H9 (cell line): Measurements from ENCODE around the gene SLC35F2. TPM values are rescaled to one million over a fixed set of nuclear protein-coding genes. Genes with fewer than 3 reads are reported as not detected.

Source experiments
- DNase-seq: peaks from one replicate; pipeline ENCODE4 v3.0.0-alpha.2; 2017
- H2AFZ ChIP-seq: one replicate; pipeline ENCODE4 v1.6.1; 2013; ENCODE audit warnings: mild to moderate bottlenecking, low read length, control low read depth, moderate library complexity
- H2AK5ac ChIP-seq: 2 replicates; pipeline ENCODE4 v1.6.1; 2013; ENCODE audit warnings: low read length, control low read depth, mixed read lengths; ENCODE audit not compliant: insufficient read length
- H2BK120ac ChIP-seq: one replicate; pipeline ENCODE4 v1.6.1; 2013; ENCODE audit warnings: low read depth, mild to moderate bottlenecking, low read length, control low read depth, inconsistent platforms; ENCODE audit not compliant: poor library complexity, severe bottlenecking
- H2BK12ac ChIP-seq: 2 replicates; pipeline ENCODE4 v1.6.1; 2013; ENCODE audit warnings: low read length, control low read depth, mixed read lengths, low read depth; ENCODE audit not compliant: insufficient read length
- H2BK15ac ChIP-seq: 2 replicates; pipeline ENCODE4 v1.6.1; 2013; ENCODE audit warnings: low read depth, low read length, control low read depth
- H2BK20ac ChIP-seq: one replicate; pipeline ENCODE4 v1.6.1; 2013; ENCODE audit warnings: low read depth, mild to moderate bottlenecking, low read length, control low read depth, inconsistent platforms; ENCODE audit not compliant: poor library complexity, severe bottlenecking
- H2BK5ac ChIP-seq: 2 replicates; pipeline ENCODE4 v1.6.1; 2013; ENCODE audit warnings: low read length, control low read depth, mixed read lengths; ENCODE audit not compliant: insufficient read length
- H3K14ac ChIP-seq: 2 replicates; pipeline ENCODE4 v1.6.1; 2013; ENCODE audit warnings: low read length, control low read depth; ENCODE audit not compliant: insufficient read depth
- H3K18ac ChIP-seq: 2 replicates; pipeline ENCODE4 v1.6.1; 2013; ENCODE audit warnings: low read depth, mild to moderate bottlenecking, mixed read lengths, low read length, control low read depth; ENCODE audit not compliant: insufficient read length
- H3K23ac ChIP-seq: 2 replicates; pipeline ENCODE4 v1.6.1; 2013; ENCODE audit warnings: low read length, control low read depth, mixed read lengths, low read depth; ENCODE audit not compliant: insufficient read length
- H3K23me2 ChIP-seq: 2 replicates; pipeline ENCODE4 v1.6.1; 2013; ENCODE audit warnings: low read depth, mild to moderate bottlenecking, mixed read lengths, low read length, control low read depth; ENCODE audit not compliant: insufficient read length, poor library complexity, severe bottlenecking
- H3K27ac ChIP-seq: 2 replicates; pipeline ENCODE4 v1.5.1; 2013; ENCODE audit warnings: low read length, control low read depth, mixed read lengths, low read depth; ENCODE audit not compliant: insufficient read length
- H3K27me3 ChIP-seq: 2 replicates; pipeline ENCODE4 v1.6.1; 2013; ENCODE audit warnings: low read length, control low read depth, inconsistent platforms; ENCODE audit not compliant: insufficient read depth
- H3K4ac ChIP-seq: 2 replicates; pipeline ENCODE4 v1.6.1; 2013; ENCODE audit warnings: low read depth, mild to moderate bottlenecking, control low read depth, inconsistent platforms, low read length, moderate library complexity
- H3K4me1 ChIP-seq: 2 replicates; pipeline ENCODE4 v1.6.1; 2013; ENCODE audit warnings: low read length, control low read depth, inconsistent platforms; ENCODE audit not compliant: insufficient read depth
- H3K4me2 ChIP-seq: 2 replicates; pipeline ENCODE4 v1.6.1; 2013; ENCODE audit warnings: low read length, control low read depth, mixed read lengths; ENCODE audit not compliant: insufficient read length, insufficient read depth
- H3K56ac ChIP-seq: 2 replicates; pipeline ENCODE4 v1.6.1; 2013; ENCODE audit warnings: low read depth, mild to moderate bottlenecking, mixed read lengths, low read length, control low read depth; ENCODE audit not compliant: insufficient read length
- H3K79me1 ChIP-seq: 2 replicates; pipeline ENCODE4 v1.6.1; 2013; ENCODE audit warnings: low read depth, mild to moderate bottlenecking, moderate library complexity, low read length, control low read depth, inconsistent platforms; ENCODE audit not compliant: insufficient read depth, poor library complexity, severe bottlenecking
- H3K79me2 ChIP-seq: 2 replicates; pipeline ENCODE4 v1.6.1; 2013; ENCODE audit warnings: low read length, control low read depth, inconsistent platforms; ENCODE audit not compliant: insufficient read depth
- H3K9ac ChIP-seq: 2 replicates; pipeline ENCODE4 v1.6.1; 2013; ENCODE audit warnings: low read length, control low read depth, mixed read lengths; ENCODE audit not compliant: insufficient read length; ENCODE audit errors: extremely low read depth
- H3K9me3 ChIP-seq: one replicate; pipeline ENCODE4 v1.6.1; 2013; ENCODE audit warnings: low read depth, low read length, inconsistent platforms; ENCODE audit not compliant: control insufficient read depth
- H3T11ph ChIP-seq: one replicate; pipeline ENCODE4 v1.6.1; 2013; ENCODE audit warnings: mild to moderate bottlenecking, low read length, control low read depth, inconsistent platforms
- H4K20me1 ChIP-seq: one replicate; pipeline ENCODE4 v1.6.1; 2013; ENCODE audit not compliant: control insufficient read depth, insufficient read length, insufficient read depth
- H4K5ac ChIP-seq: 2 replicates; pipeline ENCODE4 v1.6.1; 2013; ENCODE audit warnings: low read depth, mild to moderate bottlenecking, mixed read lengths, low read length, control low read depth; ENCODE audit not compliant: insufficient read length
- H4K8ac ChIP-seq: replicated peaks from 2 replicates; pipeline ENCODE4 v1.6.1; 2013; ENCODE audit warnings: low read length, control low read depth, mixed read lengths, low read depth; ENCODE audit not compliant: insufficient read length
- H4K91ac ChIP-seq: 2 replicates; pipeline ENCODE4 v1.6.1; 2013; ENCODE audit warnings: low read depth, mild to moderate bottlenecking, moderate library complexity, mixed read lengths, low read length, control low read depth; ENCODE audit not compliant: insufficient read length
- H3K27ac Mint-ChIP-seq, 3 experiments: 2 replicates in 2 of 3; 3 replicates in 1 of 3; pipeline ENCODE4 v1.8.0; 2020 to 2021; ENCODE audit warnings: mixed read lengths in 3 of 3, mild to moderate bottlenecking in 1 of 3, moderate library complexity in 1 of 3
- H3K27me3 Mint-ChIP-seq: 2 replicates; pipeline ENCODE4 v1.8.0; 2021; ENCODE audit warnings: low read depth, mild to moderate bottlenecking, moderate library complexity, mixed read lengths
- H3K36me3 Mint-ChIP-seq, 3 experiments: 2 replicates in 2 of 3; 3 replicates in 1 of 3; pipeline ENCODE4 v1.8.0; 2020 to 2021; ENCODE audit warnings: low read depth in 3 of 3, mixed read lengths in 3 of 3; ENCODE audit not compliant: insufficient read depth in 1 of 3
- H3K4me1 Mint-ChIP-seq, 2 experiments: 2 replicates each; pipeline ENCODE4 v1.8.0; 2020; ENCODE audit warnings: mixed read lengths in 2 of 2
- H3K4me3 Mint-ChIP-seq, 2 experiments: 2 replicates in 1 of 2; 3 replicates in 1 of 2; pipeline ENCODE4 v1.8.0; 2020 to 2021; ENCODE audit warnings: mild to moderate bottlenecking in 2 of 2, mixed read lengths in 2 of 2, moderate library complexity in 1 of 2
- H3K9me3 Mint-ChIP-seq, 2 experiments: 2 replicates in 1 of 2; 3 replicates in 1 of 2; pipeline ENCODE4 v1.8.0; 2020; ENCODE audit warnings: mild to moderate bottlenecking in 2 of 2, mixed read lengths in 2 of 2, moderate library complexity in 1 of 2
- CTCF ChIP-seq: fragments of 200-600 bp; sonication (generic); conservative IDR thresholded peaks from 3 replicates; pipeline ENCODE4 v1.8.0; 2021; ENCODE audit warnings: antibody characterized with exemption, mild to moderate bottlenecking
- WGBS: extraction: QIAGEN DNeasy Blood & Tissue Kit; methylation state at CpG from one replicate; pipeline ENCODE4 v1.1.7; 2013; ENCODE audit warnings: missing lambda C conversion rate, low lambda C conversion rate, mixed read lengths; ENCODE audit not compliant: insufficient read length; ENCODE audit errors: extremely low coverage; 5-methylcytosine and 5-hydroxymethylcytosine counted together
- total RNA-seq: library from RNA; stranded (reverse); gene quantifications from 2 replicates; pipeline ENCODE4 v1.2.1, GENCODE V29; 2021

SLC35F2 gene
- total RNA-seq, 1 experiment from 2014 or later = 24.0 TPM

DNA sequence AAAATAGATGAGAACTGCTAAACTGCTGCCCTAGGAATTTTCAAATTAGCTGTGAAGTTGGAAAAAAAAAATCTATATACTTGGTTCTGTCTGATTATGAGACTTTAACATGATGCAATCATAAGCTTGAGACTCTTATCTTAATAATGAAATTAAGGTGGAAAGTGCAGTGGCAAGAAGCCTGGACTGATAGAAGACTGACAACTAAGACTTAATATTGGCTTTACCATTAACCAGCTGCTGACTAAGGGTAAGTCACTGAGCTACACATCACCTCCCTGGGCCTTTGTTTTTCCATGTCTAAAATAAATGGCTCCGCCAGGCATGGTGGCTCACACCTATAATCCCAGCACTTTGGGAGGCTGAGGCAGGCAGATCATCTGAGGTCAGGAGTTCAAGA lies 56.9 kb downstream of the SLC35F2 start:
- H3K9me3 Mint-ChIP-seq = no peaks in the 10 kb centered on the region
- H4K20me1 ChIP-seq = no peaks in the 10 kb centered on the region
- H2BK120ac ChIP-seq = no peak overlapping the region
- no peaks in the 10 kb centered on the region for H3K9me3 ChIP-seq
- peaks cover 2% of the 10 kb centered on the region; the same call in 1 of the 2 replicates for H3K27me3 ChIP-seq
- no peaks in the 10 kb centered on the region for H3K79me1 ChIP-seq
- H3K56ac ChIP-seq = no peak overlapping the region
- H3K4me2 ChIP-seq = no peak overlapping the region
- peaks cover 9 to 28% (median 13%) of the 10 kb centered on the region in 3 experiments; a peak in 5 of 7 replicates for H3K36me3 Mint-ChIP-seq
- peaks cover 3 to 6% of the 10 kb centered on the region in 2 experiments; a peak in 2 of 4 replicates for H3K4me1 Mint-ChIP-seq
- no peak overlapping the region for H4K5ac ChIP-seq
- no peak overlapping the region for H3K4me3 Mint-ChIP-seq
- H3T11ph ChIP-seq = no peak overlapping the region
- H2BK20ac ChIP-seq = no peak overlapping the region
- TF ChIP-seq CTCF = no peak
- H3K4me1 ChIP-seq = no peaks in the 10 kb centered on the region
- H3K14ac ChIP-seq = no peak overlapping the region
- H2BK12ac ChIP-seq = no peak overlapping the region
- H3K9ac ChIP-seq = no peak overlapping the region
- no peak overlapping the region for H2BK15ac ChIP-seq
- no peak overlapping the region for H3K27ac ChIP-seq
- H4K91ac ChIP-seq = no peak overlapping the region
- no peak overlapping the region for H3K23ac ChIP-seq
- H4K8ac ChIP-seq = no peak overlapping the region
- H2AK5ac ChIP-seq = no peak overlapping the region
- no peaks in the 10 kb centered on the region for H3K23me2 ChIP-seq
- H3K79me2 ChIP-seq = no peaks in the 10 kb centered on the region
- H3K4ac ChIP-seq = no peak overlapping the region
- H2AFZ ChIP-seq = no peak overlapping the region
- no peaks in the 10 kb centered on the region for H3K27me3 Mint-ChIP-seq
- no peak overlapping the region for H2BK5ac ChIP-seq
- no peak for DNase-seq
- WGBS = no CpG with 5 or more reads among the region's 1 CpG
- H3K27ac Mint-ChIP-seq = no peak overlapping the region
- H3K18ac ChIP-seq = no peak overlapping the region
